ENCODE data around the gene AP4E1.
"Not testable (repeated sequence)": the region's sequence is repeated elsewhere in the genome, so short reads cannot be mapped to it uniquely, and the experiment has no call there.

AP4E1 gene

GRCh38 chr15:51030649-51031316, 122.3 kb downstream of the AP4E1 start:
- no peak for DNase-seq

GRCh38 chr15:51037474-51037873, 129.0 kb downstream of the AP4E1 start:
- not testable (repeated sequence) for DNase-seq

DNA sequence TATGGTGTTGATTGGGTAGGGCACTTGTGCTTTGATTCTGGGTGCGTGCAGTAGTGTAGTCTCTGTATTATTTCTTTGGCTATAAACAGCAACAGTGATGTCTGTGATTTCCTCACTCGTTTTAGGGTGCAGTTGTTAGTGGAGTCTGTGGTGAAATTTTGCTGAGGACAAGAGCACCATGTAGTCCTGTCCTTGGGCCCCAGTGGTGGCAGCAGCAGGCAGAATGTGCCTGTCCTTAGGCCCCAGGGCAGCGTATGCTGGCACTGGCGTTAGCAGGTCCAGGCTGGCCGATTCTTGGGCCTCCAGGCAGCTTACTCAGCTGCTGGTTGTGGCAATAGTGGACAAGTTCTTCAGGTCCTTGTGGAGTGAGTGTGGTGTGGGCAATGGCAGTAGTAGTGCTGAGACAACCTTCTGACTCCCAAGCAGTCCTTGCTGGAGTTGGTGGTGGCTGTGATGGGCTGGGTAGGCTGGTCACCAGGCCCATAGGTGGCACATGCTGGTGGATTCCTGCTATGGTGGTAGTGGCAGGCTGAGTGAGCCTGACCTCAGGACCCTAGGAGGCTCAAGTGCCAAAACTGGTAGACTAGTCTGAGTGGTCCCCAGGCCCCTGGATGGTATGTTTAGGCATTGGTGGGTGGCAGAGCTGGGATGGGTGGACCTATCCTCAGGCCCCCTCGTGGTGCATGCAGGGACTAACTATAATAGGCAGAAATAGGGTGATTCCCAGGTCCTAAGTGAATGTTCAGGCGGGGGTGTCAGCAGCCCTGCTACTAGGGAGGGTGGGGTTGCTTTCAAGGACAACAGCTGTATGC, 129.9 kb downstream of the AP4E1 start:
- DNase-seq: no peak

- DNase-seq: no peak
Observed at GRCh38 chr15:51038974-51039319, 130.5 kb downstream of the AP4E1 start.

DNA sequence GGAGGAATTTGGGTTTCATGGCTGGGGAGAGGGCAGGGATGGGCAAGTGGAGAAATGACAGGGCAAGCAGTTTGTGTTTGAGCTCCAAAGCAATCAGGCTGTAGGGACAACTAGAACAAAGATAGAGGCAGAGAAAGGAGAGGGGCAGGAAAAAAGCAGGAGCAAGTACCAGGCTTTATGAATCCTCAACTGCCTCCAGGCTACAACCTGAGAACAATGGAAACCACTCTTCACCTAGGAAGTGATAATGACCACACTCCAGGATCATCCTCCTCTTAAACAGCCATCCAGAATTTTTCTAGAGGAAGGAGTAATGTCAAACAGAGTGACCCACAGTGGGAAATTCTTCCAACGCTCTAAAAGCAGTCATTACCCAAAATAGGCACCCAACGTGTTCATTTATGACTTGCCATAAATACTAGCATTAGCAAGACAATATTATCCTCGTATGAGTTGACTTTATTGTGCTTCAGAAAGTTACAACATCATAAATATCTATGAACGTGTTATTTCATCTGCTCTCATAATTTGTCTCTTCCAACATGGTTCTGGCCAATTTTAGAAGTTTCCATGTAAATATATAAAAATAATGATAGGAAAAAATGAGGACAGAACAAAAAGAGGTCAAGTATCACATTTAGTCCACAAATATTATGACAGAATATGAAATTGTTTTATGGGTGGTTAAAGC, 135.7 kb downstream of the AP4E1 start:
- DNase-seq: no peak

GRCh38 chr15:51046016-51046415, 137.5 kb downstream of the AP4E1 start:
- DNase-seq: no peak

DNA sequence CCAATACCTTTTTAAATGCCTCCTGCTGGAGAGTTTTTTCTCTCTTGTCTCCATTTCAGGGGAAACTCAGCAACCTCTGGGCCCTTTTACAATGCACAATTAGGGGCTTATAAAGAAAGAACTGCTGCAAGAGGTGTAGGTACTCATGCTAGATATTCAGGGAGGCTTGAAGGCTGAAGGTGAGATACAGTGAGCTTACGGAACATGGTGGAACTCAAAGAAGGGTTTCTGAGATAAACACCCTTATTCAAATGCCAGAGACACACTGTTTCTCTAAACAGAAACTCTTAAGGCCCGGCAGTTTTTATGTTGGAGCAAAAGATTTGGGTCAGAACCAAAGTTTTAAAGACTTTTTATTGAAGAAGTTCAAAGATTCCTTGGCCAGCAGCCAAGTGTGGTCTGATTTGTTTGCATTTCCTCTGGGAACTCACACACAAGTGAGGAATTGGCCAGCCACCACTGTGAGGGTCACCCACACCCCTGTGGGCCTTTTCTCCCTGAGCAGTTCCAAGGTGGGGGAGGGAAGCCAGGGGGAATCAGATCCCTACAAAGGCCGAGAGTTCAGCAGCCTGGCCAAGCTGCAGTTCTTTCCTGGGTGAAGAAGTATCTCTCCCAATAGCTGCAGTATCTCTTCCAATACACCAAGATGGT, 138.4 kb downstream of the AP4E1 start:
- no peak for DNase-seq

- DNase-seq: no peak
Observed at GRCh38 chr15:51048308-51048707, 139.8 kb downstream of the AP4E1 start.

DNA sequence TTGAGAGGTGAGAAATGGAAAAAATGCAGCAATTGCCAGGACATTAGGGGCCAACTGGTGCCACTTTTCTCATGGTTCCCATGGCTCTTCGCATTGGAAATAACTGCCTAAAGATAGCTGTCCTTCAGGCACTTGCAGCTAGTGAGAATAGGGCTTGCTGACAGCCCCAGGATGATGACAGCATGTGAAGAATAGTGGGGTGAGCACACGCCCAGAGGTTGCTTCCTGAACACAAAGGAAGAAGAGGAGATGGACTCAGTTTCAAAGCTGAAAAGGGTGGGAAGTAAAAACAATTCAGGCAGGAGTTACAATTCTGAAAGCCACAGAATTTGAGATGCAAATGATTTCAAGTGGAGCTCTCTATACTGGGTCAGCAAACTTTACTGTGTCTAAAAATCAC, 140.6 kb downstream of the AP4E1 start:
- no peak for DNase-seq

DNA sequence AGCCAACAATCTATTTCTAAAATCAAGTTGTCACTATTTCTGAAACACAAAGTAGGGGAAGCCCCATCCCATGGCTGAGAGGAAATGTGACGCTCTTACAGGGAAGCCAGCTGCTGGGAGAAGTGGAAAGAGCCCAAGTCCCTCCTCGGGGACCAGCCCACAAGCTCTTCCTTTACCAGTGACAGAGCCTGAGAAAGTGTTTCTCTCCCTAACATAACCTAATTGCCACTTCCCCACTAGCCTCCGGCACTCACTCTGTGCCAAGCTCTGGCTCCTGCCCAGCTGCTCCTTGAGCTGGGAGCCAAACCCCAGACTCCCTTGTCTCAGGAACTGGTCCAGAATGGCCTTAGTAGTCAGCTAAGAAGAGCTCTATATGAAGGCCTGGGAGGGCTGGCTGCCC, 143.3 kb downstream of the AP4E1 start:
- no peak for DNase-seq

DNA sequence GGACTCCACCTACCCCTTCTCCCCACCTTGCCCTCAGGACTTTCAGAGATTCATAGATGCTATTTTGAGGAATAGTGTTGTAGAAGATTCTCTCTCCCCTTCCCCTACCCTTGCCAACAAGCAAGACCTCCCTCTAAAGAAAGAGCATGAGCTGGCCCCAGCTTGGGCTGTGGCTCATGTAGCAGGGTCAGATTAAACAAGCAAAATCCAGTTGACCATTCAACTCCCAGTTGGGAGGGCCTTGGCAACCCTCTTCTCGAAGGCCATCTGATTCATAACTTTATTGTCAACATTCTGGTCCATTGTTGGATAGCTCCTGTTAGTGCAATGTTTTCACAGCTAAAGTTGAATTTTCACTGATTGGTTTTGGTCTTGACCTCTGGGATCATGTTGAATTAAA, 145.1 kb downstream of the AP4E1 start:
- DNase-seq: no peak

DNA sequence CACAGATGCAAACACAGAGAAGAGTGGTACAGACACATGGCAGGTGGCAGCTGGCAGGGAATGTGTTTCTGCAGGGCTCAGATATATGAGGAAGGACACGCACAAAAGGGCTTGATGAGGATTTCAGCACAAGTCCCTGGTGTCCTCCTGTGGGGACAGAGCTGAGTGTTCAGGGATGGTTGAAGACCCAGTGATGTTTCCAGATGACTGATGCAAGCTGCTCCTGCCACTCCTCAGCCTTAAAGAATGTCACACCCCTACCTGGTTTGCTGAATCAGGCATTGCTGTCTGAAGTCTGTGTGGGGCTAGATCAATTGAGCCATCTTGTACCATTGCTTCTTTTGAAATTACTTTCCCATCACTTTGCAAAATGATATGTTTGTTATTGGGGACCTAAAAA, 146.1 kb downstream of the AP4E1 start:
- no peak for DNase-seq
